IMR-90 (cell line): Measurements from ENCODE around the gene TMOD1. TPM values are rescaled to one million over a fixed set of nuclear protein-coding genes. Genes with fewer than 3 reads are reported as not detected.

Experiments
- ATAC-seq: fragments of 200-7000 bp; cut with Tn5 transposase; 2 replicates; pipeline ENCODE4 v1.9.1; 2020; ENCODE audit warnings: low read depth, mild to moderate bottlenecking, moderate library complexity
- BruUV-seq: library from RNA; stranded (reverse); fragments of 400-500 nt; replicated peaks from 2 replicates; lab custom pipeline; 2021; lab: Mats Ljungman, UMichigan
- CTCF ChIA-PET: fragments of 300-600 bp; formaldehyde crosslinking; extraction: SDS; loops from one replicate; lab custom pipeline; 2021; ENCODE audit warnings: antibody characterized with exemption; lab: Yijun Ruan, JAX
- POLR2A ChIA-PET: fragments of 300-600 bp; sonication (Branson Sonifier 250); formaldehyde crosslinking; loops from one replicate; lab custom pipeline; 2022; ENCODE audit warnings: antibody characterized with exemption; ENCODE audit not compliant: unreplicated experiment; lab: Charles Lee
- DNase-seq: peaks from one replicate; pipeline ENCODE4 v3.0.0; 2013
- H2AFZ ChIP-seq: replicated peaks from 2 replicates; pipeline ENCODE3; 2013; ENCODE audit warnings: low read length, mild to moderate bottlenecking; ENCODE audit not compliant: poor library complexity
- H2AK5ac ChIP-seq: 2 replicates; pipeline ENCODE4 v1.6.1; 2013; ENCODE audit warnings: low read depth, low read length, inconsistent platforms
- H2AK9ac ChIP-seq: replicated peaks from 2 replicates; pipeline ENCODE3; 2013; ENCODE audit warnings: mild to moderate bottlenecking, low read depth, low read length, moderate library complexity; ENCODE audit not compliant: poor library complexity
- H2BK120ac ChIP-seq: 2 replicates; pipeline ENCODE4 v1.6.1; 2013; ENCODE audit warnings: low read depth, low read length, inconsistent platforms
- H2BK15ac ChIP-seq: 3 replicates; pipeline ENCODE4 v1.6.1; 2013; ENCODE audit warnings: low read depth, low read length, inconsistent platforms
- H2BK20ac ChIP-seq: 2 replicates; pipeline ENCODE4 v1.6.1; 2013; ENCODE audit warnings: low read depth, mild to moderate bottlenecking, inconsistent platforms, low read length, moderate library complexity
- H2BK5ac ChIP-seq: 2 replicates; pipeline ENCODE4 v1.6.1; 2013; ENCODE audit warnings: mild to moderate bottlenecking, low read depth, low read length, inconsistent platforms; ENCODE audit not compliant: poor library complexity, severe bottlenecking
- H3K14ac ChIP-seq: replicated peaks from 2 replicates; pipeline ENCODE4 v1.6.1; 2013; ENCODE audit warnings: low read depth, low read length, inconsistent platforms
- H3K18ac ChIP-seq: 2 replicates; pipeline ENCODE4 v1.6.1; 2013; ENCODE audit warnings: low read depth, low read length, control low read depth
- H3K23ac ChIP-seq: 2 replicates; pipeline ENCODE4 v1.6.1; 2013; ENCODE audit warnings: low read depth, low read length, inconsistent platforms
- H3K27ac ChIP-seq: 2 replicates; pipeline ENCODE4 v1.5.1; 2013; ENCODE audit warnings: mild to moderate bottlenecking, control low read depth, low read length; ENCODE audit not compliant: insufficient read depth
- H3K27me3 ChIP-seq: 2 replicates; pipeline ENCODE4 v1.6.1; 2013; ENCODE audit warnings: low read length; ENCODE audit not compliant: control insufficient read depth, insufficient read depth
- H3K36me3 ChIP-seq: 2 replicates; pipeline ENCODE4 v1.6.1; 2013; ENCODE audit warnings: low read length, mixed read lengths; ENCODE audit not compliant: control insufficient read depth, insufficient read depth
- H3K4ac ChIP-seq: 2 replicates; pipeline ENCODE4 v1.6.1; 2013; ENCODE audit warnings: low read depth, low read length, inconsistent platforms
- H3K4me1 ChIP-seq: 2 replicates; pipeline ENCODE4 v1.6.1; 2013; ENCODE audit warnings: low read length, mixed read lengths; ENCODE audit not compliant: control insufficient read depth, insufficient read depth
- H3K4me2 ChIP-seq: 2 replicates; pipeline ENCODE4 v1.6.1; 2013; ENCODE audit warnings: low read depth, mild to moderate bottlenecking, control low read depth, low read length, moderate library complexity
- H3K4me3 ChIP-seq: 2 replicates; pipeline ENCODE4 v1.5.1; 2013; ENCODE audit warnings: low read depth, mild to moderate bottlenecking, control low read depth, low read length, moderate library complexity; ENCODE audit not compliant: insufficient read depth
- H3K56ac ChIP-seq: 2 replicates; pipeline ENCODE4 v1.6.1; 2013; ENCODE audit warnings: low read length, inconsistent platforms; ENCODE audit not compliant: insufficient read depth; ENCODE audit errors: extremely low read depth
- H3K79me1 ChIP-seq, 2 experiments: 2 replicates each; pipeline ENCODE4 v1.6.1; 2013; ENCODE audit warnings: low read length in 2 of 2, inconsistent platforms in 1 of 2, low read depth in 1 of 2
- H3K9ac ChIP-seq: 2 replicates; pipeline ENCODE4 v1.6.1; 2013; ENCODE audit warnings: low read depth, low read length, control low read depth
- H3K9me1 ChIP-seq: 2 replicates; pipeline ENCODE4 v1.6.1; 2013; ENCODE audit warnings: low read length, inconsistent platforms; ENCODE audit not compliant: insufficient read depth
- H3K9me3 ChIP-seq: 2 replicates; pipeline ENCODE4 v1.6.1; 2013; ENCODE audit warnings: low read length; ENCODE audit not compliant: control insufficient read depth, insufficient read depth
- H4K20me1 ChIP-seq: 2 replicates; pipeline ENCODE4 v1.6.1; 2013; ENCODE audit warnings: low read length, inconsistent platforms; ENCODE audit not compliant: insufficient read depth
- H4K5ac ChIP-seq: 2 replicates; pipeline ENCODE4 v1.6.1; 2013; ENCODE audit warnings: mild to moderate bottlenecking, low read depth, low read length, control low read depth
- H4K8ac ChIP-seq, 2 experiments: 2 replicates each; pipeline ENCODE4 v1.6.1; 2013; ENCODE audit warnings: low read depth in 2 of 2, low read length in 2 of 2, control low read depth in 1 of 2, inconsistent platforms in 1 of 2
- H4K91ac ChIP-seq: 2 replicates; pipeline ENCODE4 v1.6.1; 2013; ENCODE audit warnings: low read depth, low read length, inconsistent platforms; ENCODE audit not compliant: insufficient read depth
- FOS ChIP-seq: fragments of 150-350 bp; IDR thresholded peaks from 2 replicates; pipeline ENCODE4 v1.6.1; 2016; ENCODE audit warnings: low read depth, low read length
- RFX5 ChIP-seq: IDR thresholded peaks from 2 replicates; pipeline ENCODE4 v1.8.0; 2012; ENCODE audit warnings: low read depth, mild to moderate bottlenecking, low read length, moderate library complexity
- WGBS, 2 experiments: methylation state at CpG; one replicate each; pipeline versions ENCODE4 v1.1.5 to v1.1.7; 2013; ENCODE audit warnings: missing lambda C conversion rate in 2 of 2; ENCODE audit not compliant: insufficient read length in 1 of 2; ENCODE audit errors: extremely low coverage in 2 of 2; 5-methylcytosine and 5-hydroxymethylcytosine counted together
- dilution Hi-C: fragments of 300-500 bp; cut with HindIII; formaldehyde crosslinking; loops from one replicate; pipeline ENCODE4 v1.14.3; 2018; ENCODE audit warnings: low sequenced_read_pairs; ENCODE audit not compliant: unreplicated experiment
- in situ Hi-C: fragments of 300-500 bp; cut with MboI; formaldehyde crosslinking; loops from 3 replicates; pipeline ENCODE4 v1.14.3; 2019; ENCODE audit warnings: low sequenced_read_pairs, inconsistent platforms, mixed read lengths
- intact Hi-C: fragments of 100-400 bp; cut with micrococcal nuclease; formaldehyde crosslinking; loops from 2 replicates; pipeline ENCODE4 v1.10.0; 2022
- polyA plus RNA-seq, 3 experiments: library from polyadenylated mRNA; depleted of rRNA; stranded (reverse); fragments of >200 nt; gene quantifications; 2 replicates each; pipeline ENCODE4 v1.2.3, GENCODE V29; 2012; ENCODE audit warnings: low replicate concordance in 1 of 3
- total RNA-seq: library from RNA; depleted of rRNA; stranded (reverse); fragments of >200 nt; gene quantifications from 2 replicates; pipeline ENCODE4 v1.2.3, GENCODE V29; 2012

TMOD1 gene
- total and polyA plus RNA-seq, 2 of the 4 experiments (the other 2 are of a cell fraction), result 0.18 to 0.38 TPM

DNA sequence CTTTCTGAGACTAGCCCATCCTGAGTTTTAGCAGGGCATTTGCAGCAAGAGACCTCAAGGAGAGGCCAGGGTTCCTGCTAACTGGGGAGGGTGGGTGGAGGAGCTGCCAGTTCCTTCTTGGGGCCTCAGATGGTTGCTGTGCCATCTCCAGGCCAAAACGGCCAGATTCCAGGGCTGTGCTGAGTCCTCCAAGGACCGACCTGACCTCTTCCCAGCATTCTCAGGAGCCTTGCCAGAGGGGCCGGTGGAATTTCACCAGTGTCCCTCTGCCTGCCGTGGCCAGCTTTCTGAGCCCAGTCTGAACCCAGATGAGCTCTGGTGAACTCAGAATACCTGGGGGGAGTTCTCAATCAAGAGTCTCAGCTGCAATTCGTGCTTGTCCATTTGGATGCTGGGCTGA, 77.4 kb downstream of the TMOD1 start:
- in situ Hi-C loops, result no loop called here
- dilution Hi-C loops, result no loop called here
- Histone ChIP-seq H3K23ac (no peak overlapping the region), H4K8ac (no peak overlapping the region), H3K9me3 (no peaks in the 10 kb centered on the region), H3K4me3 (no peak overlapping the region), H3K27me3 (peaks cover 1% of the 10 kb centered on the region; the same call in 1 of the 2 replicates), H2BK5ac (no peak overlapping the region), H3K4ac (no peak overlapping the region), H4K5ac (no peak overlapping the region), H4K91ac (no peak overlapping the region), H3K4me2 (no peak overlapping the region), H3K4me1 (no peaks in the 10 kb centered on the region), H3K36me3 (peaks cover 2% of the 10 kb centered on the region; the same call in 1 of the 2 replicates), H2AK9ac (peak overlapping the region; percentile 72), H2AFZ (peak overlapping the region; percentile 5), H3K9ac (no peak overlapping the region), H3K79me1 (no peaks in the 10 kb centered on the region), H2BK120ac (no peak overlapping the region), H4K20me1 (no peaks in the 10 kb centered on the region), H3K9me1 (no peaks in the 10 kb centered on the region; the same call in 1 of the 2 replicates), H2BK20ac (no peak overlapping the region), H3K18ac (no peak overlapping the region), H3K14ac (no peak overlapping the region), H2AK5ac (no peak overlapping the region), H3K56ac (no peak overlapping the region), H3K27ac (no peak overlapping the region), H2BK15ac (no peak overlapping the region)
- POLR2A ChIA-PET, result no interaction called here
- TF ChIP-seq RFX5, result no peak
- TF ChIP-seq FOS, result no peak
- intact Hi-C loops, result no loop called here
- WGBS, 2 experiments, result 86% methylated on average over 2 of the region's 5 CpGs; no CpG with 5 or more reads in 1 of the 2 experiments
- ATAC-seq (no peak), DNase-seq (no peak)
- CTCF ChIA-PET, result no interaction called here
- no TSS peak for BruUV-seq
